G401.6 (cell line): Measurements from ENCODE around the gene TMEM156.
"Not testable (repeated sequence)": the region's sequence is repeated elsewhere in the genome, so short reads cannot be mapped to it uniquely, and the experiment has no call there.

ENCODE experiments used
- FAIRE-seq: peaks from 2 replicates; lab custom pipeline; 2012; peaks lifted over from hg19 to GRCh38; lab: Jason Lieb, UNC

TMEM156 gene

GRCh38 chr4:38955957-38956356 lies 76.3 kb downstream of the TMEM156 start:
- no peak for FAIRE-seq

DNA sequence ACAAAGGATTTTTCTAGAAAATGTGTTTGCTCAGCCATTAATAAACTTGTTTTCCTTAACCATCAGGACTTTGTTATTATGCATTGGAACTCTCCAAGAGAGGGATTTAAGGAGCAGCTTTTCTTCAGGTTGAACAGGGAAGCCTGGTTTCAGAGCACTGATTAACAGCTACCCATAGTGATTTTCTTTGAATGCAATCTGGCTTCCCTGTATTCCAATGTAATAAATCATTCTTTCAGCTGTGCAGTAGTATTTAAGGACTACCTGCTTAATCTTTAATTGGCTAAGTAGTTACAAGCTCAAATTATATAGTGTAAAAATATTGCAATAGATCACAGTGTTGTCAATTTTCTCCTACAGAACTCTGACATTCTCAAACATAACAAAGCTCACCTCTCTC lies 77.5 kb downstream of the TMEM156 start:
- no peak for FAIRE-seq

DNA sequence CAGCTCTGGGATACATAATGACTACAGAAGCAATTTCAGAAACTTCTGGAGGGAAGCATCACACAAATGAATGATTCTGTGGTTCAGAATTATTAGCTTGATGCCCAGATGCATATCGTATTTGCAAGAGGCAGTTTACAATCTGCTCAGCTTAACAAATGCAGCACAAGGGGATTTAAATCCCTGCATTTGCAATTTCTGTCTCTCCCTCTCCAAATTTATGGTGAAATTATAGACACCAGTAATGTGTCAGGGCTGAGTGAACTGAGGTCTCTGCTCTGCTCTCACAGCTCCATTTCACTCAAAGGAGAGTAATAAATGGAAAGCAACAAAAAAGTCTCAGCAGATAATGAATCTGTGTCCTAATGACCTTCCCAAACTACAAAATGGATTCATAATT lies 80.2 kb downstream of the TMEM156 start:
- FAIRE-seq, result no peak

DNA sequence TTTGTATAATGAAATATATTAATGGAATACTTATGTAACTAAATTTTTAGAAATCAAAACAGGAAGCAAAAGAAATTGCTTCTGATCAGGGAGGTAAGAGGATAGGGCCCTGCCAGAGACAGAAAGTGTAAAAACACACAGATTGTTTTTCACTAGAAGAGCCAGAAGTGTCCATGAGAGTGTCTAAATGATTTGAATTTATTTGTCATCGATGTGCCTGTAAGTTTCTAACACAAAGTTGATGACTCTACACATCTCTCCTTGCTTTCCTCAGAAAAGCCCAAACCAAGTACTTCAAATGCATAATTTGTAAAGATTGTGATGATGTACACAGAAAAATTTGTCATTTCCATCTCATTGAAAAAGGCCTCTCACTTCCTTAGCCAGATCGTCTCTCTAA lies 80.6 kb downstream of the TMEM156 start:
- no peak for FAIRE-seq

DNA sequence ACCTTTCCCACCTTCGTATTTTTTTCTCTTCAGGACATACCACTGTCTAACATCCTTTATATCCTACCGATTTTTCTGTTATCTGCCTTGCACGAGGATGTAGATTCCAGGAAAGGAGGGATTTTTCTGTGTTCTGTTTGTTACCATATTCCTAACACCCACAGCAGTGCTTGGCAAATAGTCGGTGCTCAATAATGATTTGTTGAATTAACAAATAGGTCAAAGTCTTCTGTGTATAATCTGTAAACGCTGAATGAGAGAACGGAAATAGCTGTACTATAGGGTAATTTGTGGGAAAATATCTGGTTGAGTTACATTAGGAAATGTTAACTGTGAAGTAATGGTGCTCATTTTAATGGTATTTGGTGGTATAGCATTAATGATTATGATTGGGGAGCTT lies 81.5 kb downstream of the TMEM156 start:
- FAIRE-seq, result no peak

GRCh38 chr4:38950159-38950558 lies 82.0 kb downstream of the TMEM156 start:
- FAIRE-seq, result no peak

DNA sequence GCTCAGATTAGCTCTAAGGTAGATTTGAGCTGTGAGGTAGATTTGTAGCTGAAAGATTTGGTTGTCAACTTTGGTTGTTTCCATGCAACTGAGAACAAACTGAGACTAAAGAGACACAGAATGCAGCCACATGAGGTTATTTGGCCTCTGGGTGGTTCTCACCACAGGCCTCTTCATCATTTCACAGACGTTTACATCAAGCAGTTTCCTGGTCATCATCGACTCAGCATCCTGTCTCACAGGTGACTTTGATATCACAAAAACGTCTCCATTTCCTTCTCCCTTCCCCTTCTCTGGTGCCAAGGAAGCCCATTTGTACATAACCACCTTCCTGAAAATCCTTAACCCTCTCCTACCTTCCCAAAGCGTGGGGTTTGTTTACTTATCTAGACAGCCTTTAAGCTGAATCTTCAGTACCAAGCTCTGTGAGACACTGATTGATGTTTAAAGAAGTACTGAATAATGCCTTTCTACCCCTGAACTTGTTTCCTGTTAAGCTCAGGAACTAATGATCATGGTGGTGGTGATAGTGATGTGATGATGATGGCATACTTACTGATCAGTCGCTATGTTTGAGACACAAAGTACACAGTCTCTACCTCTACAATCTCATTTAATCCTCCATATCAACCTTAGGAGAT lies 82.7 kb downstream of the TMEM156 start:
- no peak for FAIRE-seq

DNA sequence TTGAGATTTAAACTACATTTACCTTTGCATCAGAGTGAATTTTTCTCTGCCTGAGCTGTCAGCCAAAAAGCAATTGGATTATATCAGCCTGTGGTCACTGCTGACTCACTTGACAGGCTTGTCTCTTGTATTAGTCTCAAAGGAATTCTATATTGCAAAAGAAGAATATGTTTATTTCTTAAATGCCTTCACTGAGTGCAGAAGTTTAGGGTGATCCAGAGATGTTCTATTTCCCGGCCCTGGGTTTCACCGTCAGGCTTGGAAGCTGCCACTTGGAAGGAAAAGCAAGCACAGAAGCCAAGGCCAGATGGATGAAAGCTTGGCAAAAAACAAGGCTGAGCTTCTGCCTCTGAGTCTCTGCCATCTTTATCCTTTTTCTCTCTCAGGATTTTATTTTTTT lies 83.7 kb downstream of the TMEM156 start:
- FAIRE-seq, result no peak

- FAIRE-seq, result no peak
Measured at GRCh38 chr4:38946919-38947318, 85.3 kb downstream of the TMEM156 start.

GRCh38 chr4:38944440-38944839 lies 87.8 kb downstream of the TMEM156 start:
- FAIRE-seq, result no peak

GRCh38 chr4:38943343-38943742 lies 88.9 kb downstream of the TMEM156 start:
- FAIRE-seq, result no peak

GRCh38 chr4:38941906-38942305 lies 90.3 kb downstream of the TMEM156 start:
- FAIRE-seq, result not testable (repeated sequence)

GRCh38 chr4:38940476-38940875 lies 91.7 kb downstream of the TMEM156 start:
- no peak for FAIRE-seq

GRCh38 chr4:38939165-38939564 lies 93.0 kb downstream of the TMEM156 start:
- FAIRE-seq, result no peak

- FAIRE-seq, result no peak
Measured at GRCh38 chr4:38935391-38936073, 96.7 kb downstream of the TMEM156 start.

DNA sequence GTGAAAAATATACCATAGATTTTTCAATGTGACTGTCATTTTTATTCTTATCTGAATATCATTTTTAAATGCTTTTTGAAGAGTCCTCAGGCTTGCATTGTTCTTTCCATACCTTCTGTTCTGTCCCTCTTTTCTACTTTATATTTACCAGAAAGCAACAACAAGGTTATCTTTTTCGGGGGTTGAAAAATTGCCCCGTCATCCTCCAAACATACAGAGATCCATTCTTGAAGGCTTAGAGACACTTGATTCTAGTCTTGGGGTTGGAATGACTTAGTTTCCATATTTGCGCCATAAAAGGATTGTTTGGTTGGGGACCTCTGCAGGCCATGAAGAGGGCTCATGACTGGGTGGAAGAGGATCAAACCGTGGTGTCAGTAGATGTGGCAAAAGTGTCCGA lies 101.1 kb downstream of the TMEM156 start:
- no peak for FAIRE-seq

- FAIRE-seq, result no peak
Measured at GRCh38 chr4:38930707-38931106, 101.5 kb downstream of the TMEM156 start.

GRCh38 chr4:38930204-38930603 lies 102.0 kb downstream of the TMEM156 start:
- no peak for FAIRE-seq

GRCh38 chr4:38928974-38929373 lies 103.2 kb downstream of the TMEM156 start:
- FAIRE-seq, result no peak

GRCh38 chr4:38928568-38928967 lies 103.6 kb downstream of the TMEM156 start:
- no peak for FAIRE-seq

DNA sequence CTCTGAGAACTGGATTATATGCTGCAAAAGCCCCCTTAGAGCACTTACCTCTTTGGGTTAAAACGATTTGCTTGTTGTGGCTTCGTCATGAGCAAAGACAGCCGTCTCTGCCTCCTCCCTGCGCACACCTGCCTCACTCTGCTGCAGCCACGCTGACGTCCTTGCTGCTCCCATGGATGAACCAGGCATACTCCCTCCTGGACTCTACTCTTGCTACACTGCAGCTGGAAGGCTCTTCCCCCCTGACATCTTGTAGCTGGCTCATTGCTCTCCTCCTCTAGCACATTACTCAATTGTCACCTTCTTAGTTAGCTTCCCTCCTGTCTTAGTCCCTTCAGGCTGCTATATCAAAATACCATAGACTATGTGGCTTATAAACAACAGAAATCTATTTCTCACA lies 105.3 kb downstream of the TMEM156 start:
- no peak for FAIRE-seq

- no peak for FAIRE-seq
Measured at GRCh38 chr4:38925492-38926413, 106.5 kb downstream of the TMEM156 start.

- no peak for FAIRE-seq
Measured at GRCh38 chr4:38924353-38924752, 107.9 kb downstream of the TMEM156 start.
